Stimulated activated CD8-positive, alpha-beta memory T cell treated with anti-CD3 and anti-CD28 coated beads, Interleukin-12 subunit alpha, Interleukin-12 subunit beta, amount 100 ng/mL, for 4 hours (primary cell): ENCODE measurements around the gene COX7C.
A peak's percentile ranks its signal among the peaks of the same experiment; 100 is the strongest.
"Not testable (repeated sequence)": the region's sequence is repeated elsewhere in the genome, so short reads cannot be mapped to it uniquely, and the experiment has no call there.

ENCODE experiments used
- DNase-seq: peaks from one replicate; pipeline ENCODE4 v3.0.0-alpha.2; 2020; ENCODE audit warnings: low read depth

Gene COX7C, protein sequence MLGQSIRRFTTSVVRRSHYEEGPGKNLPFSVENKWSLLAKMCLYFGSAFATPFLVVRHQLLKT

DNA sequence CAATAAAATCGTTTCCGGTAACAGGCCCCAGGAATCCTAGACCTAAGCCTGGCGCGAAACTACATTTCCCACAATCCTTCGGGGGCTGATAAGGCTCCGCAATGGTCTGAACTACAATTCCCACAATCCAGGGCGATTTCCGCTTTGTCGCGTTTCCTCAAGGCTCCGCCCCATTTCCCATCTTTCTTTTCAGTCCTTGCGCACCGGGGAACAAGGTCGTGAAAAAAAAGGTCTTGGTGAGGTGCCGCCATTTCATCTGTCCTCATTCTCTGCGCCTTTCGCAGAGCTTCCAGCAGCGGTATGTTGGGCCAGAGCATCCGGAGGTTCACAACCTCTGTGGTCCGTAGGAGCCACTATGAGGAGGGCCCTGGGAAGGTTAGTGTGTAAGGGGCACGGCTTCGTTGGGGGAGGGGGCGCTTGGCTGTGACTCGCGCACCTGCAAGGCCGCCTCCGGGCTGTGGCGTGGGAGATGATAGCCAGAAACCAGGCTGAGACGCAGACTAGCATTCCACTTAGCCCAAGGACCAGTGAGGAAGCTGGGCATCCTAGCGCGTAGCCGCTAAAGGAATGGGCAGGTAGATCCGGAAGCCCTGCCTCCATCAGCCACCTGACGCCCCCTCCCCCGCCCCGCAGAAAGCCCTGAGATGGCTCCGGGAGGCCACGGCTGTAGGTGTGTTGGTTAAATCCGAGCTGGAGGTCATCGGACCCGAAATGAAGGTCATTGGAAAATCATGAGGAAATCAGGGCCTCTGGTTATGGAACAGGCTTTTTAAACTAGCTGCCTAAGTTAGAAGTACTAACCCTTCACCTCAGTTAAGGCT is at the start of gene COX7C:
COX7C (plus strand) TSS at position 186 of the 821 bp plus-strand sequence; CDS start at position 301, 115 bp downstream.
- DNase-seq: peak; percentile 77

- not testable (repeated sequence) for DNase-seq
These were observed 48.0 kb upstream of the COX7C start for GRCh38 chr5:86569522-86570426.

DNA sequence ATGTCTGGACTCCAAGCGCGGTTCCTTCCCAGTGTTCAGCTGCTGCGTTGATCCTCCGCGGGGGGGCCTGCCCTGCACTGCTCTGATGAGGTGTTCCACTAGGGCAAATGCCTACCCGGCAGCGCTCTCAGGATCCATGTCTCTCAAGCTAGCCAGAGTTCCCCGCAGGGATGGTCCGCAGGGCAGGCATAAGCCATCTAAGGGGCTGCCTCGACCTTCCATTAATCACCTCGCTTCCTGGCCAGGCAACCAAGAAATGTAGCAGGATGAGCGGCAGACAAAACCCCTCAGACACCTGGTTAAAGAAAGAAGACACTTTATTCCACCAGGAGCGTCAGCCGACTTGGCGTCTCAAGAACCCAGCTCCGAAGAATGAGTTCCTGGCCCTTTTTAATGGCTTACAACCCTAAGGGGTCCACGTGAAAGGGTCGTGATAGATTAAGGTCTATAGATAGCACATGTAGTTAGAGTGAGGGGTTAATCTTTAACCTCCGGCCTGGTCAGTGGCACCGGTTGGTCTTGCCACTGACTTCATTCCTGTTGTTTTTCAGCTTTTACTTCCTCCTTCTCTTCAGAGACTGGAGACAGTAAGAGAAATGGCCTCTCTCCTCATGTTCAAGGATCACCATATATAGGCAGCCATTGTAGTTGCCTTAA is 47.2 kb upstream of the COX7C start:
- DNase-seq: no peak

GRCh38 chr5:86571109-86571508 is 46.6 kb upstream of the COX7C start:
- DNase-seq: not testable (repeated sequence)

DNA sequence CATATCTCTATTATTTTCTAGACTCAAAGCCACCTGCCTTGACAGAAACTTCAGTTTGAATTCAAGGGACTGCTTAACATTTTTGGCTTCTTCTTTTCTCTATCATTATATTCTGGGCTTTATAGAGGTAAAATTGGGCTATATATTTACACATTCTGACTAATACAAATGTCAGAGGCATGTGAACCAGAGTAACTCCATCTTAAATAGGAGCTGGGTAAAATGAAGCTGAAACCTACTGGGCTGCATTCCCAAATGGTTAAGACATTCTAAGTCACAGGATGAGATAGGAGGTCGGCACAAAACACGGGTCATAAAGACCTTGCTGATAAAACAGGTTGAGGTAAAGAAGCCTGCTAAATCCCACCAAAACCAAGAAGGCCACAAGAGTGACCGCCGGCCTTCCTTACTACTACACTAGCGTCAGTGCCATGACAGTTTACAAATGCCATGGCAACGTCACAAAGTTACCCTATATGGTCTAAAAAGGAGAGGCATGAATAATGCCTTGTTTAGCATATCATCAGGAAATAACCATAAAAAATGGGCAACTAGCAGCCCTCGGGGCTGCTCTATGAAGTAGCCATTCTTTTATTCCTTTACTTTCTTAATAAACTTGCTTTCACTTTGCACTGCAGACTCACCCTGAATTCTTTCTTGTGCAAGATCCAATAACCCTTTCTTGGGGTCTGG is 44.8 kb upstream of the COX7C start:
- no peak for DNase-seq

GRCh38 chr5:86579502-86579901 is 38.2 kb upstream of the COX7C start:
- no peak for DNase-seq

DNA sequence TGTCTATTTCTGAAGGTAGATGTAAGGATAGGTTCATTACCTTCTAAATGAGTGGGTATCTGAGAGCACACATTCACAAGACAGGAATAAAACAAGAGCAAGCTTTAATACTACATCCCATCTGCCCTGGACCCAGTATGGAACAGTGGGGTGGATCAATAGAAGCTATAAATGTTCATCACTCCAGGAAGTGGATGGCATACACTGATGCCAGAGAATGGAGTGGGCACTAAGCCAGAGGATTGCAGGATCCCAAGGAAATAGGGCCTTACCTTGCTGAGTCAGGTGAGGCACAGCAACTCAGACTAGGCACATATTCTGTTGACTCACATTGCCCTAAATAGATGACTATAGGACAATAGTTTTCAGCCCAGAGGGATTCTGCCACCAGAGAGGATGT is 21.3 kb upstream of the COX7C start:
- no peak for DNase-seq

DNA sequence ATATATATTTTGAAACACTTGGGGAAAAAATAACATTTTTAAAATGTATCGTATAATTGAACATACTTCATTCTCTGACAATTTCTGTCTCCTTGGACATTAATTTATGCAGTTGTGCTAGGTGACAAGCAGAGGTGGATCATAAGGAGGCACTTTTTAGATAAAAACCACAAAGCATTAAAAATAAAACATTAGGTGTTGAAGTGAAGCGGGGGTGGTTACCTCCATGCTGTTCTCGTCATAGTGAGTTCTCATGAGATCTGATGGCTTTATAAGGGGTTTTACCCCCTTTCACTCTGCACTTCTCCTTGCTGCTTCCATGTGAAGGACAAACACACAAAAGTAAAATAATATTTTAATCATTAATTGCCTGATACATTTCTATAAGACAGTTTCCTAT is 11.9 kb upstream of the COX7C start:
- DNase-seq: no peak

- DNase-seq: no peak
These were observed 4.3 kb upstream of the COX7C start for GRCh38 chr5:86613455-86613854.

DNA sequence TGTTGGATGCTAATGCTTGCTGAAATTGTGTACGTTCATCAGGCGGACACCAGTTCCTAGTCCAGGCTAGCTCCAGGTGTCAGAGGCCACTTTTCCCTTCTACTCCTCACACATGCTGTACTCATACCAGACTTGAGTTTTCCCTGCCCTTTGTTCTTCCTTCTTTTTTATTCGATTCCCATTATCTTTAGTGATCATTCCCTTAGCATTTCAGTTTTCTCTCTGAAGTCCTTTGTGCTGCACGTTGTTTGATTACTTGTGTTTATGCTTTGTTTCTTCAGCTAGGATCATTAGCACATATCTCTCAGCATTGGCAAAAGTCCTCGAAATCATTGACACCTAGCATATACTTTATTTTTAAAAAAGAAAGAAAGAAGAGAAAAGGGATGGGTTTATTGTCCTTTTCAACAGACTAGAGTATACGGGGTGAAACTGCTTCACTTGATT is 409 bp upstream of the COX7C start:
- no peak for DNase-seq

DNA sequence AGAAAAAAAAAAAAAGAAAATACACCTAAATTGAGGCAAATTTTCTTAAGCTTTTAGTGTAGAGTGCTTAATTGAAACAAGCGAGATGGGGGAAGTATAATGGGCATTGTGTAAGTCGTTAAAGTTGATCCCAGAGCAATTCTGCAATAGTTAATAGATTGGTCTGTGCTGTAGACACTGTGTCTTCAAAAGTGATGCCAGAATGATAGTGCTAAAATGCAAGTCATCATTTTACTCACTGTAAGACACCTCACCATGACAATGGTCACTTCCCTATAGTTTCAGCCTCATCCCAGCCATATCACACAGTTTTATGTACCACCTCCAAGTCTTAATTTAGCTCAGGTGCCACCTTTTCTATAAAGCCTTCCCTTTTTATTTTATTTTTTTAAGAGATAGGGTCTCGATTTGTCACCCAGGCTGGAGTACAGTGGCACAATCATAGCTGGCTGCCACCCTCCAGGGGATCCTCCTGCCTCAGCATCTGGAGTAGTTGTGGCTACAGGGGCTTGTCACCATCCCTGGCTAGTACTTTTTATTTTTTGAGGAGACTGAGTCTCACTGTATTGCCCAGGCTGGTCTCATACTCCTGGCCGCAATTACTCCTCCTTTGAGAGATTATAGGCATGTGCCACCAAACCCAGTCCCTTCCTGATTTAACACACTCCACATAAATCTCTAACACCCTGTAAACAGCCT is 6.2 kb downstream of the COX7C start:
- DNase-seq: no peak

DNA sequence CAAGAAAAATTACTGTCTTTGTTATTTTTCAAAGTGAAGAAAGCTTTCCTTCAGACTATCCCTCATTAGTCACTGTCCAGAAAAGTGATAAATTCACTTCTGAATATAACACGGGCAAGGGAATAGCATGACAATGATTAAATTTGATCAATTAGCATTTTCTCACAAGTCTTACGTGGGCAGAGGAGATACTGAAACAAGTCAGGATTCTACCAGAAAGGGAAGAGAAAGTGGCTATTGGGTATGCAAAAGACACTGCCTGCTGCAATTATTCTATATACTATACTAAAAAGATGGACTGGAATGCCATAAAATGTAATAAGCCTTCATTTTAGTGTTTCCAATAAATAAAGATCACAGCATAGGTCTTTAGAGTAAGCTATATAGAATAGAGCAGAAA is 7.4 kb downstream of the COX7C start:
- no peak for DNase-seq

DNA sequence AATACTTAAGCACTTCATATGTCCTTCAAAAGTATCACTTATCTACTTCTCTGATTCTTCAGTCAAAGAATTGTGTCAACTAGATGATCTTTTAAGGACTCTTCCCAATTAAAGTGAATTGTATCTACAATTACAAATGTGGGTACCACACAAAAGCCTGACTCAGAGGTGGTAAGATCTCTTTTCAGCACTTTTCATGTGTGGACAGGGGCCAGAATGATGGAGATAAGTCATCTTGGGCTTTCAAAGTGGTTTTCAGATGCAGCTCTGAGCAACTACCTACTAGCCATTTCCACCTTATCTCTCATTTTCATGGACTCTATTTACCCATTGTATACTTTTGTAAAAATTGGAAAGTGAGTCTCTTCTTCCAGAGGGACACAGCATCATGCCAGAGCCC is 8.4 kb downstream of the COX7C start:
- DNase-seq: no peak

DNA sequence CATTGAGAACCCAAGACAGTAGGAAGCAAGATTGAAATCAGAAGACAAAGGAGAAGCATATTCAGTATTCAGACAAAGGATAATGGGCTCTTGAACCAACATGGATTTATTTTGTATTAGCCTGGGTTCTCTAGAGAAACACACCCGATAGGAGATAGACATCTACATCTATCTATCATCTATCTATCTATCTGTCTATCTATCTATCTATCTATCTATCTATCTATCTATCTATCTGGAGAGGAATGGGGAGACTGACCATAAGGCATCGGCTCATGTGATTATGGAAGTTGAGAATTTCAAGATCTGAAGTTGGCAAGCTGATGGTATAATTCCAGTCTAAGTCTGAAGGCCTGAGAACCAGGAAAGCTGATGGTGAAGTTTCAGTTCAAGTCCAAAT is 13.4 kb downstream of the COX7C start:
- no peak for DNase-seq

GRCh38 chr5:86640998-86641397 is 23.3 kb downstream of the COX7C start:
- no peak for DNase-seq

GRCh38 chr5:86644843-86645242 is 27.1 kb downstream of the COX7C start:
- DNase-seq: no peak

DNA sequence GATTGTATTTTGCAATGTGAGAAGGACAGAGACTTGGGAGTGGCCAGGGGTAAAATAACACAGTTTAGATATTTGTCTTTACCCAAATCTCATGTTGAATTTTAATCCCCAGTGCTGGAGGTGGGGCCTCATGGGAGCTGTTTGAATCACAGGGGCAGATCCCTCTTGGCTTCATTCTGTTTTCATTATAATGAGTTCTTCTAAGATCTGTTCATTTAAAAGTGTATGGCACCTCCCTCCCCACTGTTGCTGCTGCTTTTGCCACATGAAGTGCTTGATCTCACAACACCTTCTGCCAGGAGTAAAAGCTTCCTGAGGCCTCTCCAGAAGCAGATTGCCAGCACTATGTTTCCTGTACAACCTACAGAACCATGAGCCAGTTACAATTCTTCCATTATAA is 28.1 kb downstream of the COX7C start:
- no peak for DNase-seq

- no peak for DNase-seq
These were observed 28.9 kb downstream of the COX7C start for GRCh38 chr5:86646671-86647070.

DNA sequence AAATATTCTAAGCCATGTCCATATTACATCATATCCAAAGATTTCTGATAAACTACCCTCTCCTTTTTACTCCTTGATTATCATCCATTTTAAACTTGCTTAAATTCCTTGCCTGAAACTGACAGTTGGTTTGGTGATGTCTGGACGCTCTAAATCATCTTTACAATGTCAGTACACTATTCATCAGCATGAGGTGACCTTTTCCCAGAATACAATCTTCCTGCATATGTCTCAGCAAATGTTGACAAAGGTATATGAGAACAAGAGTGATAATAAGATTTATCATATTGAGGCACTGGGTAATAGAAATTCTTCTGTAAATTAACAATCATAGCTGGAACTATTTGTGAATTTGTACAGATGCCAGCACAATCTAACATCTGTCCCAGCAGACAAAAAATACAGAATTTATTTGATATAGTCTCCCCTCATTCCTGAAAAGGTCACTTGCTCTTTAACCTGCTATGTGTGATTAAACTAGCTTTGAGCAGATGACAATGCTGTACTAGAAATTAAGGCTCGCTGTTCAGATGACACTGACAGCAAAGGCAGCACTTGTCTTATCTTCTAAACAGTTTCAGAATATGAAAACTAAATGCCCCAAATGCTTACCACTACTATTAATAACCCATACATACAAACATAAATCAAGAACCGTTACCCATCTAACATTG is 32.2 kb downstream of the COX7C start:
- no peak for DNase-seq

- DNase-seq: not testable (repeated sequence)
These were observed 43.0 kb downstream of the COX7C start for GRCh38 chr5:86660771-86661170.

DNA sequence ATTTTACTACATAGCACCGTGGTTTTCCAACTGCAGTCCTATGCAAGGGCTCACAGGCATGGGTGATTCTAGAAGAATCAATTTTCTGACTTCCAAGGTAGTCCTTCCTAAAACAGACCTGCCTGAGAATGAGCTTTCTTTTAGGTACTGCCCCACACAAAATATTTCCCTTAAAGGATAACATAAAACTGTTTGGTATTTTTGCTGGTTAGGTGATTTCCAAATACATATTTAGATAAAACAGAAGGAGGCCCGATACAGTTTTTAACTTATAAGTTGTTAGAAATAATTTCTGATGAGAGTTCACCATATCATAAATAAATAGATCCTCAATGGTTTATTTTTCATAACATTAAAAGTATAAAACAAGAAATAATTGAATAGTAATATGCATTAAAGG is 46.4 kb downstream of the COX7C start:
- no peak for DNase-seq
